ENCODE measurements around the gene CCT6B. TPM values are rescaled to one million over a fixed set of nuclear protein-coding genes. Genes with fewer than 3 reads are reported as not detected.

Gene CCT6B
- total and polyA plus RNA-seq, 2 of the 13 experiments (the other 11 are each of a cell fraction or from before 2014, with no cell fraction given): 0.41 to 1.4 TPM

GRCh38 chr17:34980353-34980680, 19.1 kb upstream of the CCT6B start, which contains the start of gene LIG3 (continued):
- no peak for TF ChIP-seq HNF4G (IDR thresholded peaks at IDR 0.05; ENCODE audit: borderline replicate concordance, low read depth, low read length)
- TF ChIP-seq HNF4G (CRISPR knock-in tag; IDR thresholded peaks at IDR 0.05; ENCODE audit: borderline replicate concordance, low read depth): no peak
- no peak for TF ChIP-seq ZSCAN9 (CRISPR knock-in tag; IDR thresholded peaks at IDR 0.05; ENCODE audit: borderline replicate concordance)
- TF ChIP-seq SMYD3 (CRISPR knock-in tag; IDR thresholded peaks at IDR 0.05): no peak
- TF ChIP-seq ZNF780A (CRISPR knock-in tag; IDR thresholded peaks at IDR 0.05): no peak
- no peak for TF ChIP-seq FOXK2 (IDR thresholded peaks at IDR 0.05)
- no peak for TF ChIP-seq TBL1XR1 (IDR thresholded peaks at IDR 0.05; ENCODE audit: borderline replicate concordance, low read length, partially characterized antibody)
- TF ChIP-seq ZNF562 (CRISPR knock-in tag; IDR thresholded peaks at IDR 0.05; ENCODE audit: borderline replicate concordance): no peak
- TF ChIP-seq TEF (CRISPR knock-in tag; IDR thresholded peaks at IDR 0.05): peak; percentile 14; the same call in 1 of the 2 replicates
- no peak for TF ChIP-seq PAF1 (CRISPR knock-in tag; IDR thresholded peaks at IDR 0.05)
- TF ChIP-seq SNAPC2 (CRISPR knock-in tag; IDR thresholded peaks at IDR 0.05): no peak
- no peak for TF ChIP-seq ZNF10 (CRISPR knock-in tag; IDR thresholded peaks at IDR 0.05; ENCODE audit: borderline replicate concordance, low read depth)
- no peak for TF ChIP-seq ZMYM2 (CRISPR knock-in tag; IDR thresholded peaks at IDR 0.05)
- TF ChIP-seq SMAD1 (CRISPR knock-in tag; IDR thresholded peaks at IDR 0.05; ENCODE audit: borderline replicate concordance, low read depth): no peak
- TF ChIP-seq ZNF143 (CRISPR knock-in tag; IDR thresholded peaks at IDR 0.05): no peak
- 0 out of 2 replicates have a peak, but pooled peaks have one; percentile 36 for TF ChIP-seq RARA (CRISPR knock-in tag; IDR thresholded peaks at IDR 0.05)
- no peak for TF ChIP-seq KLF12 (CRISPR knock-in tag; IDR thresholded peaks at IDR 0.05; ENCODE audit: borderline replicate concordance)
- peak; percentile 76 to 88 for TF ChIP-seq POLR2A (IDR thresholded peaks at IDR 0.05; ENCODE audit: insufficient read depth in 1 of 2, low read depth in 2 of 2, low read length in 2 of 2)
- TF ChIP-seq MLLT10 (CRISPR knock-in tag; IDR thresholded peaks at IDR 0.05): no peak
- TF ChIP-seq MEF2D (CRISPR knock-in tag; IDR thresholded peaks at IDR 0.05): no peak
- TF ChIP-seq PHF20 (CRISPR knock-in tag; IDR thresholded peaks at IDR 0.05): peak; percentile 51; the same call in 1 of the 2 replicates
- no peak for TF ChIP-seq JUNB (CRISPR knock-in tag; IDR thresholded peaks at IDR 0.05; ENCODE audit: borderline replicate concordance)
- no peak; the same call in 1 of the 2 replicates for TF ChIP-seq ZNF205 (CRISPR knock-in tag; IDR thresholded peaks at IDR 0.05)
- no peak for TF ChIP-seq ZBTB8A (CRISPR knock-in tag; IDR thresholded peaks at IDR 0.05; ENCODE audit: borderline replicate concordance, low read depth)
- TF ChIP-seq IKZF1 (IDR thresholded peaks at IDR 0.05): no peak
- no peak for TF ChIP-seq ZSCAN30 (CRISPR knock-in tag; IDR thresholded peaks at IDR 0.05)
- no peak for TF ChIP-seq ZNF577 (CRISPR knock-in tag; IDR thresholded peaks at IDR 0.05; ENCODE audit: borderline replicate concordance, low read depth)
- TF ChIP-seq ZNF264 (CRISPR knock-in tag; IDR thresholded peaks at IDR 0.05): 0 out of 2 replicates have a peak, but pooled peaks have one; percentile 8
- no peak; the same call in 1 of the 2 replicates for TF ChIP-seq THAP8 (CRISPR knock-in tag; IDR thresholded peaks at IDR 0.05; ENCODE audit: borderline replicate concordance)
- no peak for TF ChIP-seq ZZZ3 (CRISPR knock-in tag; IDR thresholded peaks at IDR 0.05; ENCODE audit: borderline replicate concordance)
- TF ChIP-seq ZNF34 (CRISPR knock-in tag; IDR thresholded peaks at IDR 0.05; ENCODE audit: borderline replicate concordance): no peak
- no peak for TF ChIP-seq ARID2 (CRISPR knock-in tag; IDR thresholded peaks at IDR 0.05; ENCODE audit: borderline replicate concordance)
